GM18867 (cell line): ENCODE data around the gene HIVEP3.

Source experiments
- ATAC-seq: cut with Tn5 transposase; IDR thresholded peaks from one replicate; pipeline ENCODE4 v1.9.1; 2021; ENCODE audit warnings: mild to moderate bottlenecking, moderate library complexity; ENCODE audit not compliant: unreplicated experiment

The HIVEP3 gene

GRCh38 chr1:41894808-41895483, 23.8 kb downstream of the HIVEP3 start:
- ATAC-seq = no peak

- ATAC-seq = no peak
Measured at GRCh38 chr1:41894101-41894807, 24.5 kb downstream of the HIVEP3 start.

DNA sequence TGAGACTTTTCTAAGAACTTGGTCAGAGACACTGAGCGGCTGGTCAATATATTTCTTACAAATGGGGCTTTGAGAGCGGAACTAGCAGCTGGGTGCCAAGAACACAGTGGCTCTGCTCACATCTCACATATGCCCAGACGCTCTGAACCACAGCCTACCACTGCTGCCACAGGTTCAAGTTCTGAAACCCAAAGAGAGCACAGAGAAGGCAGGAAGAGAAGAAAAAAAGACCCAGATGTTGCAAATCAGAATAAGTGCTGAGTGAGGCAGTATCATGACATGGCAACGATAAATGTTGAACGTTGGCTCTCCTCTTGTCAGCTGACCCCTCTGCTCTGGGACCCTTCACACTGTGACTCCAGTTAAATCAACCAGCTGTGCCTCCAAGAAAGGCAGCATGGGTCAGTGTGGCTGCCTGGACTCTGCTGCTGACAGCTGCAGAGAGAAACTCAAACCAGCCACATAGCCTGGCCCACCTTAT, 26.4 kb downstream of the HIVEP3 start:
- ATAC-seq = no peak

- ATAC-seq = peak; percentile 93
Measured at GRCh38 chr1:41891199-41891896, 27.4 kb downstream of the HIVEP3 start.

- no peak for ATAC-seq
Measured at GRCh38 chr1:41890825-41891198, 27.9 kb downstream of the HIVEP3 start.

DNA sequence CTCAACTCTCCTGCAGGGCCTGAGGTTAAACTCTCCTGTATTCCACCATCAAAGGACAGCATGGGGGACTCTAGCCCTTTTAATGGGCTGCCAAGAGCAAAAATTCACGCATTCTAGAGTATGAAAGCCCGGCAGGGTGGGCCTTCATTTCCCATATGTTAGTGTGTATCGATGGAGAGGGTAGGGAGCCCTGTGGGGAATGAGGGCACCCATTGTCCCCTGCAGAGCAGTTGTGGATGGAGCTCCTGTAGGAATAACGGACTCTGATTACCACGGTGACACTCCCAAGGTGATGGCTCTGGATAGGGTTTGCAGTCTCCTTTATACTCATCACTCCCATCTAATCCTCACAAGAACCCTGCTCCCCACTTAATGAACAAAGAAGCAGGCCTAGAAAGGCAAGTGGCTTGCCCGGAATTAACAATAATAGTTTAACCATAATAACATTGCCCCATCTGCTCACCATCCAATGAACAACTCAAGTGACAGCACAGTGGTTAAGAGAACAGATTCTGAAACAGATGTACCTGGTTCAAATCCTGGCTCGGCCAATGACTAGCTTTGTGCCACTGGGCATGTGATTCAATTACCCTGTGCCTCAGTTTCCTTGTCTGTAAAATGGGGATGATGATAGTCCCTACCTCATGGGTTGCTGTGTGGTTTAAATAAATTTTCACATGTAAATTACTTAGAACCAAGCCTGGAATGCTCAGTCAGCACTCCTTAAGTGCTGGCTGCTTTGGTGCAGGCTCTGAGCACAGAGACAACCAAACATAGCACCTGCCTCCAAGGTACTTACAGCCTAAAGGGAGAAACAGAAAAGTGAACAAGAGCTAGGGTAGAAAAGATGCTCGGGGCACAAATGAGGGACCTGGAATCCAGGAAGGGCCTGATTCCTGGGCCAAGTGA, 29.0 kb downstream of the HIVEP3 start:
- no peak for ATAC-seq

GRCh38 chr1:41888756-41889155, 30.0 kb downstream of the HIVEP3 start:
- no peak for ATAC-seq

GRCh38 chr1:41887365-41887764, 31.4 kb downstream of the HIVEP3 start:
- ATAC-seq = no peak

GRCh38 chr1:41884256-41885230, 34.2 kb downstream of the HIVEP3 start:
- ATAC-seq = no peak

- ATAC-seq = no peak
Measured at GRCh38 chr1:41883507-41883906, 35.2 kb downstream of the HIVEP3 start.

DNA sequence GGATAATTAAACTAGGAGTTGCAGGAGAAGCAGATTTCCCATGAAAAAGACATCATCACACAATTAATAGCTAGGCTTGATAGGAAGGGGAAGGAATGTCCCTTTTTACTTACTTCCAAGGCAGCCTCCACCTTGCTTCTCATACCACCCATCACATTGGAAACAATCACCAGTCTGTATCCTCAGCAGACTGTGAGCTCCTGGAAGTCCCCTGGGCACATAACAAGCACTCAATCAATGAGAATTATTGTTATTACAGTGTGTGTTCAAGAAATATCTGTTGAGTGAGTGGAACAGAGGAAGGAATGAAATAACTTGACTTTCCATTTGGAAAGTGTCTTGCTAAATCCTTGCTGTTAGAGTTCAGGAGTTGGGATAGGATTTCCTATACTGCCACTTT, 36.2 kb downstream of the HIVEP3 start:
- ATAC-seq = no peak

DNA sequence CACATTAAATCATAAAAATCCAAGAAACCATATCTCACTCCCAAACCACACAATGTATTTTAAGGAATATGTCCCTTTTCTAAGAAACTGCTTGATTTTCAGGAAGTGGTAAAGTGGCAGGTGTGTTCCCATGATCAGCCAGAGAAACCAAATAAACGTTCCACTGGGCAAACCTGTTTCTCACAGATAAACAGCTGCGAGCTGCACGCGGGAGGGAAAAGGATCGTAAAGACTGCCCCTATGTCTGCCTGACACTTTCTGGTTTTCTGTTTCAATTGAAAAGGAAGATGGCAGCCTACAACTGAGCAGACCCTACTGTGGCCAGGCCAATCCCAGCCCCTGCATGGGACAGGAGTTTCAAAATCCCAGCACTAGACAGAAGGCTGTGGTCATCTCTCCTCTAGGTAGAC, 36.6 kb downstream of the HIVEP3 start:
- ATAC-seq = no peak

- no peak for ATAC-seq
Measured at GRCh38 chr1:41880950-41881885, 37.5 kb downstream of the HIVEP3 start.

DNA sequence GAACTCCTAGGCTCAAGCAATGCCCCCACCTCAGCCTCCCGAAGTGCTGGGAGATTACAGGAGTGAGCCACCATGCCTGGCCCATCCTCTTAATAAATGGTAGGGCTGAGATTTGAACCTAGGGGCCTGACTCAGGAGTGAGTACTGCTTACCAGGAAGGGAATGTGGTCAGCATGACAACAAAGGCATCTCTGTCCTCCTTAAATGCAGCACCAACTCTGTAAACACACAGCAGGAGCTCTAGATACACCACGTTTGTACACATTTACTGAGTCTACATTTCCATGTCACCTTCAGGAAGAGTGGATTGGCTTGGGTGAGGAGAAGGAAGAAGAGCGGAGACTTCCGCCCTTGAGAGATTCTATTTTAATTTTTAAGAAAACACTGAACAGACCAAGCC, 38.5 kb downstream of the HIVEP3 start:
- no peak for ATAC-seq

- ATAC-seq = no peak
Measured at GRCh38 chr1:41879617-41880016, 39.1 kb downstream of the HIVEP3 start.

GRCh38 chr1:41878911-41879310, 39.8 kb downstream of the HIVEP3 start:
- no peak for ATAC-seq

DNA sequence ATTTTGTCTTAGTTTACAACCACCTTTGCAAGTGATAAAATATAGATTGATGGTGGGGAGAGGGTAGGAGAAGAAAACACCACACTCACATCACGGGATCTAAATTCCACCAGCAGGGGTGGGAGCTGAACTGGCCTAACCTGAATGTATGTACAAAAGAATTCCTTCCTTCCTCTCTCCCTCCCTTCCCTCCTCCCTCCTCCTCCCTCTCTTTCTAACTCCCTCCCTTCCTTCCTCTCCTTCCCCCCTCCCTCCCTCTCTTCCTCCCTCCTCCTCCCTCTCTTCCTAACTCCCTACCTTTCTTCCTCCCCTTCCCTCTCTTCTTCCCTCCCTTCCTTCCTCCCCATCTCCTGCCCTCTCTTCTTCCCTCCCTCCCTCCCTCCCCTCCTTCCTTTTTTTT, 40.2 kb downstream of the HIVEP3 start:
- no peak for ATAC-seq

DNA sequence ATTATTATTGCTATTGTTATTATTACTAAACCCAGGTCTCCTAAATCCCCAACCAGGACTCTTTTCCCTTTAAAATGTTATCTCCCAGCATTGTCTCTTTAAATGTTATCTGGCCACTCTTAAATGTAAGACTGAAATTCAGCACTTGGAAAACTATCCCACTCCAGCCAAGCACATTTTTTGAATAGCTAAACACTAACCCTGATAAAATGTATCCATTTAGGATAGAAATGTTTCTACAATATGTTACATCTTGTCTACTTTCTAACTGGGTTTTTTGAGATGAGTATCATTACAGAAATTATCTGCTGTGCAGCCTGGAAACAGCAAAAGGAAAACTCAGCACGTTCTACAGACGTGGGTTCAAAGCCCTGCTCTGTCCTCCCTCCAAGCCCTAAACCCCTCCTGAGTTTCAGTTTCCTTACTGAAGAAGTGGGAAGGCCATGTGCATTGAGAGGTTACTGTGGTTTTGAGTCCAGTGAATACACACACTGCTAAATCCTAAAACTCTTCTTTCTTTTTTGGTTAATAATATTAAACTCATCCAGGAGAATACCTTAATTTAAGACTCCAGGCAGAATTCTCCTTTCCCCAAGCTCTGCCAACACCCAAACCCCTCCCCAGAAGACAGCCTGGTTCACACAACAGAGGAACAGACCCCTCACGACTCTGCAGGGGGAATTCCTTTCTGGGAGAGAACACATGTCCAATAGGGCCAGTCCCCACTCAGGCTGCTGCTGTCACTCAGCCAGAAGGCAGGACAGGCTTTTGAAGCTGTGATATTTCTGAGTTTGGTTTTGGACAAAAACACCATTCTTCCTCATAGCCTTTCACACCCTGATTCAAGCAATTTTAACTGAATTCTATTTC, 41.9 kb downstream of the HIVEP3 start:
- ATAC-seq = no peak
